COLO668 (cell line): Measurements from ENCODE around the gene UBE2I.
"Not testable (repeated sequence)": the region's sequence is repeated elsewhere in the genome, so short reads cannot be mapped to it uniquely, and the experiment has no call there.

Experiments
- DNase-seq: peaks from one replicate; lab custom pipeline; 2025; ENCODE audit not compliant: unreplicated experiment; lab: John Stamatoyannopoulos, UW

Gene UBE2I

DNA sequence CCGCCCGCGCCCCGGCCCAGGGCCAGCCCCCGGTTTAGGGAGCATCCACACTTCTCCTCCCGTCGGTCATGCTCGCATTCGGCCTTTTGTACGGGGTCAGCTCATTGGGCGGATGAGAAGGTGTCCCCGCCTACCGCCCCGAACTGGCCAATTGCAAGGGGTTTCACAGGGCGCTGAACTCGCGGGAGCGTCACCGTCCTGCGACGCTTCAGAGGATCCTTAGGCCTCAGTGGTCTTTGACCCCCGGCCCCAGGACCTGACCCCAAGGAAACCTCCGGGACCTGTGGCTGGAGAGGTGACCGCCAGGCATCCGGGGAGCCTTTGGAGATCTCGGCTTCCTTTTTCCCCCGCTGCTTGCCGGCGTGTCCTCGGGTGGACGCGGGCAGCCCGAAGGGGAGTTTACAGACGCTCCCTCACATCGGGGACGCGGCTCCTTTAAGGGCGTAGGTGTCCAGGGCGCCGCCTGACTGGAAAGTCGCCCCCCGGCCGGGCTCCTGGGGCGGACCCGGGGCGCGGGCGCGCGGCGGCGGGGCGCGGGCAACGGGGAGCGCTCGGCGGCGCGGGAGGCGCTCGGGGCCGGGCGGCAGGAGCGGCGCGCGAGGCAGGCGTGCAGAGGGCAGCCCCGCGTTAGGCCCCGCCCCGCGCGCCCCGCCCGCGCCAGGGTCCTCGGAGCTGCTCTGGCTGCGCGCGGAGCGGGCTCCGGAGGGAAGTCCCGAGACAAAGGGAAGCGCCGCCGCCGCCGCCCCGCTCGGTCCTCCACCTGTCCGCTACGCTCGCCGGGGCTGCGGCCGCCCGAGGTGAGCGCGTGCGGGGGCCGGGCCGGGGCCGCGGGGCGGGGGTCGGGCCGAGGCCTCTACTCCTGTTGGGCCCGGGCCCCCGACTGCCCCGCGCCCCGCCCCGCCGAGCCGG is at the start of gene UBE2I:
TSS of gene UBE2I (plus strand) at position 660 of the 909 bp plus-strand sequence. CDS start 4,395 bp downstream, outside the sequence.
- peak; percentile 96 for DNase-seq

DNA sequence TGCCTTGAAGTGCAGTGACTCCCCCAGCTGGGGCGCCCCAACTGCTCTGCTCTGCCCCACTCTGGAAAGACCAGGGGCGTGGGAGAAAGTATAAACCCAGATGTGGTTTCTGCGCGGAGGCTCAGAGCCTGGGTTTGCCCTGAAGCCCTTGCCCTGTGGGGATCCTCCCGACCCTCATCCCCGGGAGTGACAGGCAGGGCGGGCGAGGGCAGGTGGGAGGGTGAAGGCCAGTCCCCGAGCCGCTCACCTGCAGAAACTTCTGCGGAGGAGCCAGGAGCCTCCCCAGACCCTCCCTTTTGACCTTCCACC is 49.7 kb upstream of the UBE2I start:
- no peak for DNase-seq

DNA sequence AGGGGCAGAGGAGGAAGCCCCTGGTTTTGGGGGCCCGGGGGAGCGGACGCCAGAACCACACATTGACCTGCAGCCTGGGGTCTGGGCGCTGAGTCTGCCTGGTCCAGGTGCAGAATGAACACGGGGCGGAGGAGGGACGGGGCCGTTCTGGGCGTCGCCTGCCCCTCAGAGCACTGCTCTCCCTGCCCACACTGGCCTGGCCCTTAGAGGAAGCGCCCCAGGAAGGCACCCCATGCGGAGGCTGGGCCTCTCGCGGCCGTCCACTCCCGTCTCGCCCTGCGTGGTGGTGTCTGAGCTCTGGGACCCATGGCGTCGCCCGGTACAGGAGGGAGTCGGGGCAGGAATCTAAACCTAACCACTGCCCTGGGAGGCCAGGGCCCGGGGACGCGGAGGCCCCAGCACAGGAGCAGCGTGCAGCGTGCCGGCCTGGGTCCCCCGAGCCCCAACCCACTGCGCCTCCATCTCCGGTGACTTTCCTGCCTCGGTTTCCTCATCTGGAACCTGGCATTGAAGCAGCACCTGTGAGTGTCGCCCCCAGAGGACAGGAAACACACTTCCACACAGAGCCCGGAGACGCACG is 49.2 kb upstream of the UBE2I start:
- no peak for DNase-seq

DNA sequence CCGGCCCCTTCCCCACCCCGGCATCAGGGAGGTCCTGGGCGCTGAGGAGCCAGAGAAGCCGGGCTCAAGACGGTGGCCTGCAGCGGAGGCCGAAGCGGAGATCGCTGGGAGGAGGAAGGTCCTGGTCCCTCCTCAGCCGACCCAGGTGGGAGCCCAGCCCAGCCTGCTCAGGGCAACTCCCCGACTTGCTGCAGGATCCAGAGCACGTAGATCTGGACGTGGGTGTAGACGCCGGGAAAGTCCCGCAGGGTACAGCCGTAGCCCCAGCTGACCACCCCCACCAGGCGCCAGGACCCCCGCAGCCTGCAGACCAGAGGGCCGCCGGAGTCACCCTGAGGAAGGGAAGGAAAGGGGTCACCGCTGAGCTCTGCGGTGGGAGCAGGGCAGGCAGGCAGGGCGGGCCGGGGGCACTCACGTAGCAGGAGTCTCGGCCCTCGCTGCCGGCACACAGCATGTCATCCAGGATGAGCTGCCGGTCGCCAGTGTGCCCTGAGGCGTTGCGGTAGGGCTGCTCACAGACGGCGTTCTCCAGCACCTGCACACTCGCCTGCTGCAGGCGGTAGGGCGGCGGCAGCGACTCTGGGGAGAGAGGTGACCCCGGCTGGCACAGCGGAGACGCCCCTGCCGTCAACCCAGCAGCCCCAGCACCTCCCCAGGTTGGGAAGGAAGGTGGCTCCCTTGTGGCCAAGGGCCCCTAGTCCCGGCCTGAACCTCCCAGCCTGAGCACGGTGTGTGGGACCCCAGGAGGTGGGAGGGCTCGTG is 48.1 kb upstream of the UBE2I start:
- DNase-seq, result peak; percentile 93

DNA sequence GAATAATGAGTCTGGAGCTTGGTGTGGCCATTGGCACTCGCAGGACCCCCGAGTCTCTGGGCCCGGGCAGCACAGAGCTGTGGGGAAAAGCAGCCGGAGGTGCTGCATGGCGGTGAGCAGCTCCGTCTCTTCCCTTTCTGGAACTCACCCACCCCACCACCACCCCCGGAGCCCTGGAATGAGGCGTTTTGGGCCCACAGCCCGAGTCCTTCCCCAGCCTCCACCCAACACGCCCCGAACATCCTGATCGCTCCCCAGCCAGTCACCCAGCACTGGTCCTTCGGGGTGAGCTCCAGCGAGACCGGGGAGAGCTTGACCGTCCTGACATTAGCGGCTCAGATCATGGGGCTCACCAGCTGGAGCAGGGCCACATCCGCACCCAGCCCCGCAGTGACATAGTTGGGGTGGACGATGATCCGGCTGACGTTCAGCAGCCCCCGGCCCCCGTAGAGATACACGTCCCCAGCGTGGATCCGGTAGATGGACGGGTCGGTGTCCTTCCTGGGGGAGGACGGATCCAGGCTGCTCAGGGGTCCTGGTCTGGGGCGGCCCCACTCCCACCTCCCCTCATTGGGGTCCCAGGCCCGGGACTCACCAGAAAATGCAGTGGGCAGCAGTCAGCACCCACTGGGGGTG is 47.1 kb upstream of the UBE2I start:
- no peak for DNase-seq

DNA sequence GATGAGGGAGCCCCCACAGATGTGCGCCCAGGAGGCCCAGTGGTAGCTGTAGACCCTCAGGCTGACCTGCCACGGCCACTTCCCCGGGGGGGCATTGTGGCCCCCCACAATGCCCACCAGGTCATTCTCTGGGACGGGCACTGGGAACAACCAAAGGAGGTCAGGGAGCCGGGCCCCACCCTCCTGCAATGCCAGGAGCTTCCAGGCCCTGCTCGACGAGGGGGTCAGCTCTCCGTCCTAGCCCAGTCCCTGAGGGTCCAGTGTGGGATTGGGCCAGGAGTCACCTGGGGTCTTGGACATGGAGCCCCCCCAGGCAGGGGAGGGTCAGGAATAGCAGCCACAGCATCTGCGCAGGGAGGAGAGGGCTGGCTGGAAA is 46.6 kb upstream of the UBE2I start:
- no peak for DNase-seq

DNA sequence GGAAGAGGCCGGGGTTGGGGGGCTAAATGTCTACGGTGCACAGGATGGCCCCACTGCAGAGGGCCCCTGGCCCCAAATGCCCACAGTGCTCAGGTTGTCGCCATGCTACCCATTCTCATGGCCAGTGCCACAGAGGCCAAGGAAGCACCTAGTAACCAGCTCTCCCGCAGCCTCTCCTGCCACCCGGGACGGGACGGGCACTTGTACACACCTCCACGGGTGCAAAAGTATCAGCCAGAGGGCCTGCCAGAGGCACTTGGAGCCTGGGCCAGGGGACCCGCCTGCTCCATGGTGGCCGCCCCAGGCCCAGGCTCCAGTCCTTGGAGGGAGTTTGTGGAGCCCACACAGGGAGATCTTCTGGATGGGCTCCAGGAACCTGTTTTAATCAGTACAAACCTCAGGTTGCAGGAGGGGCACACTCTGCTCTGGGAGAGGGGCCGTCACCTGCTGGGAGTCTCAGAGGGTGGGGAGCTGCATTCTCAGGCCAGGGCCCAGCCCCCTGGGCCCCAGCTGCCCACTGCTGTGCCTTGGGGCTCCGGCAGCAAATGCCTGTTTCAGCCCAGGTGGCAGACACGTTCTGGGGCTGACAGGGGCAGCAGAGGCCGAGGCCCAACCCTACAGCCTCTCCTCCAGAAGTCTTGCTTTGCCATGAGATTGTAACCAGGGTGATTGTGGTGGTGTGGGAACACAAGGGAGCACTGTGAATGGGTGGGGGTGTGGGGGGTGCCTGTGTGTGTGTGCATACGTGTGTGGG is 45.7 kb upstream of the UBE2I start:
- no peak for DNase-seq

DNA sequence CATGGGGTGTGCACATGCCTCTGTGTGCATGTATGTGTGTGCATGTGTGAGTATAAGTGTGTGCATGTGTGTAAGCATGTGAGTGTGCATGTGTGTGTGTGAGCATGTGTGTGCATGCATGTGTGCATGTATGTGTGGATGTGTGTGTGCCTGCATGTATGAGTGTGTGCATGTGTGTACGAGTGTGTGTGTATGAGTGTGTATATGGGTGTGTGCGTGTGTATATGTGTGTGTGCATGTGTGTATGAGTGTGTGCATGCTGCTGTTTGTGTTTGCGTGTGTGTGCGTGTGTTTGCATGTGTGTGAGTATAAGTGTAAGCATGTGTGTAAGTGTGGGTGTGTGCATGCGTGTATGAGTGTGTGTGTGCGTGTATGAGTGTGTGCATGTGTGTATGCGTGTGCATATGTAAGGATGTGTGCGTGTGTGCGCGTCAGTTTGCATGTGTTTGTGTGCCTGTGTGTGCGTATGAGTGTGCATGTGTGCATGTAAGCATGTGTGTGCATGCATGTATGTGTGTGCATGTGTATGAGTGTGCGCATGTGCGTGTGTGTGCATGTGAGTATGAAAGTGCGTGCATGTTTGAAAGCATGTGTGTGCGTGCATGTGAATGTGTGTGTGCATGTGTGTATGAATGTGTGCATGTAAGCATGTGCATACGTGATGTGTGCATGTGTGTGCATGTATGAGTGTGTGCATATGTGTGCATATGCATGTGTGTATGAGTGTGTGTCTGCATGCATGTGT is 44.9 kb upstream of the UBE2I start:
- no peak for DNase-seq

DNA sequence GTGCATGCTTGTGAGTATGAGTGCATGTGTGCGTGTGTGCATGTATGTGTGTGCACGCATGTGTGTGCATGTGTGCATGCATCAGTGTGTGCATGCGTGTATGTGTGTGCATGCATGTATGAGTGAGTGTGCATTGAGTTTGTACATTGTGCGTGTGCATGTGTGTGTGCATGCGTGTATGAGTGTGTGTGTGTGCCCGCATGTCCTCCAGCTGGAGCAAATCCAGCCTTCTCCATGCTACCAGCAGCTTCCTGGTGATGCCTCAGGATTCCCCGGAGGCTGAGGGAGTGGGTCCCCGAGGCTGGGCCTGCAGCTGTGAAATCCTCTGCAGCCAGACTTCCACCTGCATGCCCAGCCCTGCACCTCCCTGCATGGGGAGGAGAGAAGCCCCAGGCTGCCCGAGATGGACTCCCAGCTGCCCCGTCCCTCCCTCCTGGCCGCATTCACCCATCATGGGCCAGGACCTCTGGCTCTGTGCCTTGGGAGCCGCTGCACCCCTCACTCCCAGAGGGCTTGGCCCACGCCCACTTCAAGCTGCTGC is 44.3 kb upstream of the UBE2I start:
- DNase-seq, result no peak

DNA sequence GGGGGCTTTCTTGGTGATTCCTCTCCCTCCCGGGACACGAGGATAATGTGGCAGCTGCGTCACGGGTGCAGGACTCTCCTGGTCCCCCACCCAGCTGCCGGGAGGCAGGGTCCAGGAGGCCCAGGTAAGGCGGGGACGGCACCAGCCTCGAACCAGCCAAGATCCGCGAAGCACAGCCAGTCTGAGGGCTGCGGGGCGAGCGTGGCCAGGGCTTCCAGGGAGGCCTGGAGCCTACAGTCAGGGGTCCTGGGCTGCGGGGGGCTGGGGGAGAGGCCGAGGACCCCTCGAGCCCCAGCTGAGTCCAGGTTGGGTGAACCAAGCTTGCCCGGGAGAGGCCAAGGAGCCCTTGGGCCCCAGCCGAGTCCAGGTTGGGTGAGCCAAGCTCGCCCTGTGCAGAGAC is 43.6 kb upstream of the UBE2I start:
- no peak for DNase-seq

DNA sequence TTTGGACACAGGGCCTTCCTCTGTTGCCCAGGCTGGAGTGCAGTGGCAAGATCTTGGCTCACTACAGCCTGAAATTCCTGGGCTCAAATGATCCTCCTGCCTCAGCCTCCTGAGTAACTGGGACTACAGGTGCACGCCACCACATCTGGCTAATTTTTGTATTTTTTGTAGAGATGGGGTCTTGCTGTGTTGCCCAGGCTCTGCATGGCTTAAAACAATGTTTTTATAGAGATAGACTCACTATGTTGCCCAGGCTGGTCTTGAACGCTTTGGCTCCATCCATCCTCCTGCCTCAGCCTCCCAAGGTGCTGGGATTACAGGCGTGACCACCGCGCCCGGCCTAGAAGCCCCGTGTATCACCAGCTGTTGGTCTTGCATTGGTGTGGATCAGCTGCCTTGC is 40.0 kb upstream of the UBE2I start:
- not testable (repeated sequence) for DNase-seq

DNA sequence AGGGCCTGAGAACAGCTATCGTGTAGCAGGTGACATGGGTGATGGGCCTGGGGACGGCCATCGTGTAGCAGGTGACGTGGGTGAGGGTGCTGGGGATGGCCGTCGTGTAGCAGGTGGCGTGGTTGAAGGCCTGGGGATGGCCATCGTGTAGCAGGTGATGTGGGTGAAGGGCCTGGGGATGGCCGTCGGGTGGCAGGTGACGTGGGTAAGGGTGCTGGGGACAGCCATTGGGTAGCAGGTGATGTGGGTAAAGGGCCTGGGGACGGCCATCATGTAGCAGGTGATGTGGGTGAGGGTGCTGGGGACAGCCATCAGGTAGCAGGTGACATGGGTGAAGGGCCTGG is 38.1 kb upstream of the UBE2I start:
- DNase-seq, result no peak

DNA sequence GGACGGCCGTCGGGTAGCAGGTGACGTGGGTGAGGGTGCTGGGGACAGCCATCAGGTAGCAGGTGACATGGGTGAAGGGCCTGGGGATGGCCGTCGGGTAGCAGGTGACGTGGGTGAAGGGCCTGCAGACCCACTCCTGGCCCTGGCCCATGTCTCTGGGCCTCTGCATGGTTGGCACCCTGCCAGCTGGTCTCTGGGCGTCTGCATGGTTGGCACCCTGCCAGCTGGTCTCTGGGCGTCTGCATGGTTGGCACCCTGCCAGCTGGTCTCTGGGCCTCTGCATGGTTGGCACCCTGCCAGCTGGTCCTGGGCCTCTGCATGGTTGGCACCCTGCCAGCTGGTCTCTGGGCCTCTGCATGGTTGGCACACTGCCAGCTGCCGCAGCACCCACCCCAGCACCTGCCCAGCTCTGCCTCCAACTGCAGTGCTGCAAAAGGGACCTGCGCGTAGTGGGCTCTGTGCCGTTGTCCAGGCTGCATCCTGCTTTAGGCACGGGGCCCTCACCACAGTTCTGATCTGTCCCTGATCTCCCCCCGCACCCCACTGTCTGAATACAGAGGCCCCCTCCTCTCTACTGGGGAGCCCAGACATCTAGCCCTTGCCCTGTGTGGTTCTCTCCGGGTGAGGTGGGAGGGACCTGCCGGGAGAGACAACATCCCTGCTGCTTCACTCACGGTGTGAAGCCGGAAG is 37.6 kb upstream of the UBE2I start:
- DNase-seq, result peak; percentile 97

DNA sequence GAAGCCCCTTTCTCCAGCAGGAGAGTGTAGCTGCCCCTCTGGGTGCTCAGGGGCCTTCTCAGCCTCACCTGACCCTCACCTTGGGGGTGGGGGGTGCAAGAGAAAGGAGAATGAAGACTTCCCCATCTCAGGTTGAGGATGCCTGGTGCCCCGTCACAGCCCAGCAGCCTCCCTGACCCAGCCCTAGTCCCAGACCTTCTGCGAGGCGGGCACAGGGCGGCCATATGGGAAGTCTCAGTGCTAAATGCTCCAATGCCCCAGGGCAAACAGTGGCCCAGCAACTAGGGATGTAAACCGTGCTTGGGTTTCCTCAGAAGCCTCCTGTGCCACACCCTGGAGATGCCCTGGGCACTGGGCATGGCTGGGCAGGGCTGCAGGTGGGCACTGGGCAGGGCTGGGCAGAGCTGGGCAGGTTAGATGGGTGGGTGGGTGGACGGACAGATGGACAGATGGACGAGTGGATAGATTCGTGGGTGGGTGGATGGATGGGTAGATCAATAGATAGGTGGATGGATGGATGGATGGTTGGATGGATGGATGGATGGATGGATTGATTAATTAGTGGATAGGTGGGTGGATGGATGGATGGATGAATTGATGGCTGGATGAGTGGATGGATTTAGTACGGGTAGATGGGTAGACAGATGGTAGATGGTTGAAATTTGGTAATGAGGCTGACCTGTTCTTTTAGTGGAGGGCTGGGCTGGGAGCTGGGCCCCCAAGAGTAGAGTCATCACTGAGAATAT is 36.8 kb upstream of the UBE2I start:
- peak; percentile 70 for DNase-seq

DNA sequence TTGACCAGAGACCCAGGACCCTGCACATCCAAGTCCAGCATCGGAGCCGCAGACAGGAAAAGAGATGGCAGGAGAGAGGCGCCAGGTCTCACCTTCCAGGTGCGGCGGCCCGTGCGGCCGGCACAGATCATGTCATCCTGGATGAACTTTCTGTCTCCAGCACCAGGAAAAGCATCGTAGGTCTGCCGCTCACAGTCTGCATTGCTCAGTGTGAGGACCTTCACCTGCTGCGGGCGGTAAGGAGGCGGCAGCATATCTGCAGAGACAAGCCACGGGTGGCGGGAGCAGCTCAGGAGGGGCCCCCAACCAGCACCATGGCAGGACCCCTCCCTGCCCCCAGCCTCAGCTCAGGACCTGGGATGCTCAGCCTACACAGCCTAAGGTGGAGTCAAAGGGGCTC is 35.6 kb upstream of the UBE2I start:
- DNase-seq, result no peak

DNA sequence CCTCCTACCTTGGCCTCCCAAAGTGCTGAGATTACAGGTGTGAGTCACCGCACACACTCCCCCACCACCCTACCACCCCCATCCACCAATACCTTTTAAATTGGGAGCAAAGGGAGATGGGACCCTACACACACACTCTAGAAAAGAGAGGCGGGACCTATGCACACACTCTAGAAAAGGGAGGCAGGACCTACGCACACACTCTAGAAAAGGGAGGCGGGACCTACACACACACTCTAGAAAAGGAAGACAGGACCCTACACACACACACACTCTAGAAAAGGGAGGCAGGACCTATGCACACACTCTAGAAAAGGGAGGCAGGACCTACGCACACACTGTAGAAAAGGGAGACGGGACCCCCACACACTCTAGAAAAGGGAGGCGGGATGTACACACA is 34.7 kb upstream of the UBE2I start:
- no peak for DNase-seq

DNA sequence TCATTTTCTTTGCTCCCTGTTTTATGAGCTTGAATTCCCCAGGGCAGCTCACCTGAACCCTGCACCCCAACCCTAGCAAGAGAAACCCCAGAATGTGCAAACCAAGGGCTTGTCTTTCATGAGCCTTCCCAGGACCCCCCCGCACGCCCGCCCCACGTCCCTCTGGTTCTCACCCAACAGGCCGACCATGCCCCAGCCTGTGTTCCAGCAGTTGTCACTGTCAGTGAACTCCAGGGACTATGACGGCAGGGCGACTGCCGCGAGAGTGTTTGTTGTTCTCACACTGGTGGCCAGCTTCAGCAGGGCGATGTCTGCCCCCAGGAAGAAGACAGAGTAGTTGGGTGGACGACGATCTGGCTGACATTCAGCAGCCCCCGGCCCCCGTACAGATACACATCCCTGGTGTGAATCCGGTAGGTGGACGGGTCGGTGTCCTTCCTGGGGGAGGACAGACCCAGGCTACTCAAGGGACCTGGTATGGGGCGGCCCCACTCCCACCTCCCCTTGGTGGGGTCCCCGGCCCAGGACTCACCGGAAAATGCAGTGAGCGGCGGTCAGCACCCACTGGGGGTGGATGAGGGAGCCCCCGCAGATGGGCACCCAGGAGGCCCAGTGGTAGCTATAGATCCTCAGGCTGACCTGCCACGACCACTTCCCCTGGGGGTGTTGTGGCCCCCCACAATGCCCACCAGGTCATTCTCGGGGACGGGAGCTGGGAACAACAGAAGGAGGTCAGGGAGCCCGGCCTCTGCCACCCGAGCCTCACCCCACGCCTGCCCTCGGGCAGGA is 33.5 kb upstream of the UBE2I start:
- DNase-seq, result no peak

DNA sequence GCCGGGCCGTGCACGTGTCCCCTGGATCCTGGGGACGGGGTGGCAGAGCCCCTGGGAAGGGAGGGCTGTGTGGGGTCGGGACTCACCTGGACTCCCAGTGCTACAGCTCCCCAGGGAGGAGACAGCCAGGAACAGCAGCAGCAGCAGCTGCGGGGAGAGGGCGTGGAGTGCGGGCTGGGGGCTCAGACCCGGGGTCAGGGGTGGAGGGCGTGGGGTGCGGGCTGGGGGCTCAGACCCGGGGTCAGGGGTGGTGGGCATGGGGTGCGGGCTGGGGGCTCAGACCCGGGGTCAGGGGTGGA is 32.9 kb upstream of the UBE2I start:
- DNase-seq, result no peak
